22Rv1 (cell line): ENCODE data around the gene NRG3.

Experiments used
- H3K27ac ChIP-seq: fragments of 450-650 bp; 2 replicates; pipeline ENCODE4 v1.5.1; 2017
- ZFX ChIP-seq: fragments of 450-650 bp; IDR thresholded peaks from 2 replicates; pipeline ENCODE4 v1.6.1; 2017; ENCODE audit warnings: antibody characterized with exemption, borderline replicate concordance
- TF ChIP-seq, protein P1 (sequence below): fragments of 450-650 bp; IDR thresholded peaks from 2 replicates; pipeline ENCODE4 v1.5.1; 2017; ENCODE audit warnings: mild to moderate bottlenecking

NRG3 gene

GRCh38 chr10:82738592-82738991 is 863.6 kb downstream of the NRG3 start:
- no peak overlapping the region for H3K27ac ChIP-seq
- TF ChIP-seq, protein P1, sequence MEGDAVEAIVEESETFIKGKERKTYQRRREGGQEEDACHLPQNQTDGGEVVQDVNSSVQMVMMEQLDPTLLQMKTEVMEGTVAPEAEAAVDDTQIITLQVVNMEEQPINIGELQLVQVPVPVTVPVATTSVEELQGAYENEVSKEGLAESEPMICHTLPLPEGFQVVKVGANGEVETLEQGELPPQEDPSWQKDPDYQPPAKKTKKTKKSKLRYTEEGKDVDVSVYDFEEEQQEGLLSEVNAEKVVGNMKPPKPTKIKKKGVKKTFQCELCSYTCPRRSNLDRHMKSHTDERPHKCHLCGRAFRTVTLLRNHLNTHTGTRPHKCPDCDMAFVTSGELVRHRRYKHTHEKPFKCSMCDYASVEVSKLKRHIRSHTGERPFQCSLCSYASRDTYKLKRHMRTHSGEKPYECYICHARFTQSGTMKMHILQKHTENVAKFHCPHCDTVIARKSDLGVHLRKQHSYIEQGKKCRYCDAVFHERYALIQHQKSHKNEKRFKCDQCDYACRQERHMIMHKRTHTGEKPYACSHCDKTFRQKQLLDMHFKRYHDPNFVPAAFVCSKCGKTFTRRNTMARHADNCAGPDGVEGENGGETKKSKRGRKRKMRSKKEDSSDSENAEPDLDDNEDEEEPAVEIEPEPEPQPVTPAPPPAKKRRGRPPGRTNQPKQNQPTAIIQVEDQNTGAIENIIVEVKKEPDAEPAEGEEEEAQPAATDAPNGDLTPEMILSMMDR: no peak
- no peak for TF ChIP-seq ZFX

DNA sequence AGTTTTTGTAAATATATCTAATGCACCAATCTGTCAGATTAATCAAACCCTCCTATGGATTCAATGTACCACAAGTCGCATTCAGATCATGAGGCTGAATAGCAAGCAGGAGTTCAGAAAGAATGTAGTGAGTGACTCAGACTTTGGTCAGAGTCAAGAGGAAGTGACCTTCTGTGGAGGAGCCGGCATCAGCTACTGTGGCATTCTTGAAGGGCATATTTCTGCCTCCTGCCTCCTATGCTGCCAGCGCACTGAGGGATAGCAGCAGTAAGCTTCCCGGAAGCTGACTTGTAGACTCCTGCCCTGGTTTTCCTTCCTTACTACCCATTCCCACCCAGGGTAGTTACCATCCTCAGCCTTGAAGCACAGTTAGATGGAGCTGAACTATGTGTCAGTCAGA is 867.5 kb downstream of the NRG3 start:
- H3K27ac ChIP-seq: no peak overlapping the region
- TF ChIP-seq ZFX: no peak
- TF ChIP-seq, protein P1: no peak

DNA sequence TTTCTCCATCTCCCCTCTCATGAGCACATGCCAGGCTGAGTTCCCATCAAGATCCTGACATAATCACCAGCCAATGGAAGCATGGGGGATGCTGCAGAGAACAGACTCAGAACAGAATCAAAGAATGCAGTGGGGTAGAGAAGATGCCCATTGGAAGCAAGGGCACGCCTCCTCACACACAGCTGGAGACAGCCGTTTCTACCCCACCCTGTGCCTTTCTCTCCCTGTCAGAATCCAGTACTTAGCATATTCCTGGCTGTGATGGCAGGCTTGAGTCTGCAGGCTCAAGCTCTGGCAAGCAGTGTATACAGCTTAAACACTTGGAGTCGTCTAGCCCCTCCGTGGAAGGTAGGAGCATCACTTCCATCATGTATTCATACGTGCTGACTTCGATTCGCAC is 867.9 kb downstream of the NRG3 start:
- H3K27ac ChIP-seq: no peak overlapping the region
- TF ChIP-seq ZFX: no peak
- TF ChIP-seq, protein P1: no peak

DNA sequence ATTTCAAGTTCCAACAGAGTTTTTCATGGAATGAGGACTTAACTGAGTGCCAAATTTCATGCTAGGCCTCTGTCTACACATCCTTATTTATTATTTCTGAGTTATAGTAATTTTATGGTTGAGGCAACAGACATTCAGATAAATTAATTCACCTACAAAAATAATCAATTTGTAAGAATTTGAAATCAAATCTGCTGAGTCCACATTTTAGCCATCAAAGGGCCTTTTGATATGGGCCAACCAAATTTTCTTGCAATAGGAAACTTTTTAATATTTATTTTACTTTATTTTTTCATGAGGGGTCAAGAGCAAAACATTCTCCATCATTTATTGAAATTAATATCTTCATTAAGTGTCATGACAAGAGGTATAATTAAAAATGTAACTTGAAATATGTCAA is 875.5 kb downstream of the NRG3 start:
- H3K27ac ChIP-seq: no peak overlapping the region
- TF ChIP-seq, protein P1: no peak
- TF ChIP-seq ZFX: no peak

- TF ChIP-seq, protein P1: no peak
- no peak for TF ChIP-seq ZFX
- H3K27ac ChIP-seq: no peak overlapping the region
These were observed 882.4 kb downstream of the NRG3 start for GRCh38 chr10:82757397-82757796.

GRCh38 chr10:82757901-82758300 is 882.9 kb downstream of the NRG3 start:
- TF ChIP-seq, protein P1: no peak
- TF ChIP-seq ZFX: no peak
- no peak overlapping the region for H3K27ac ChIP-seq

DNA sequence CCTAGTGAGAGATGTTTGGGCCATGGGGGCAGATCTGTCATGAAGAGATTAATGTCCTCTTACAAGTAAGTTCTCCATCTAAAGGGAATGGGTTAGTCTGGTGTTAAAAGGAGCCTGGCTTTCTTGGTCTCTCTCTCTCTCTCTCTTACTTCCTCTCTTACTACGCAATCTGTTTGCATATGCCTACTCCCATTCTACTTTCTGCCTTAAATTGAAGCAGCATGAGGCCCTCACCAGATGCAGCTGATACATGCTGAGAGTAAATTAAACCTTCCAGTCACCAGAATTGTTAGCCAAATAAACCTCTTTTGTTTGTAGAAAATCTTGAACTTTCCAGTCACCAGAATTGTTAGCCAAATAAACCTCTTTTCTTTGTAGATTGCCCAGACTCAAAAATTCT is 884.1 kb downstream of the NRG3 start:
- TF ChIP-seq, protein P1: no peak
- no peak for TF ChIP-seq ZFX
- H3K27ac ChIP-seq: no peak overlapping the region
